Mammary epithelial cell (primary cell): ENCODE results near the gene FOXD2.

Experiments used
- CTCF ChIP-seq, 2 donors: IDR thresholded peaks in 1 of 2; conservative IDR thresholded peaks in 1 of 2; 2 replicates each; pipeline ENCODE4 v1.5.1; 2011 to 2012; ENCODE audit warnings: inconsistent platforms in 2 of 2, low read length in 2 of 2, mild to moderate bottlenecking in 2 of 2, control low read depth in 1 of 2, low read depth in 1 of 2; ENCODE audit not compliant: insufficient read depth in 1 of 2; ENCODE audit errors: extremely low read depth in 1 of 2
- EZH2 ChIP-seq: IDR thresholded peaks from 2 replicates; pipeline ENCODE4 v1.6.1; 2012; ENCODE audit warnings: low read length, inconsistent platforms, borderline replicate concordance

GRCh38 chr1:47487332-47487731 lies 49.5 kb downstream of the FOXD2 start:
- TF ChIP-seq CTCF (conservative IDR thresholded peaks at IDR 0.05 in 1 of 2, IDR thresholded peaks at IDR 0.05 in 1 of 2; ENCODE audit: extremely low read depth in 1 of 2, insufficient read depth in 1 of 2, low read depth in 1 of 2, low read length in 2 of 2) (no peak), EZH2 (no peak)
